ENCODE measurements around the gene TRPM4.

DNA sequence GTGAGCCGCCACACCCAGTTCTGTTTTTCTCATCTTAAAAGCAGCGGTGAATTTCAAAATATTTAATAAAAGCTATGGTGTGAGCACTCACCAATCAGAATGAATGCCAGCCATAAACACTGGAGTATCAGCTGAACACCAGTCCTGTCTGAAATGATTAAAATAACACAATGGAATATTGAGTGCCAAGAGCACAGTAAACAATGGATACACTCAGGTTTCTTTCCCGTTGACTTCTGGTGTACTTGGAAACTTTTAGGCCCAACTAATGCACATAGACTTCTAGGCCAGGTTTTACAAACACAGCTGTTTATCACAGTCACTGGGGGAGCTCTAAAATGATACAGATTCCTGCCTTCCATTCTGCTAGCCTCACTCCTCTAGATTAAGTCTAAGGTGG, 99.1 kb downstream of the TRPM4 start:
- TF ChIP-seq, protein P1, sequence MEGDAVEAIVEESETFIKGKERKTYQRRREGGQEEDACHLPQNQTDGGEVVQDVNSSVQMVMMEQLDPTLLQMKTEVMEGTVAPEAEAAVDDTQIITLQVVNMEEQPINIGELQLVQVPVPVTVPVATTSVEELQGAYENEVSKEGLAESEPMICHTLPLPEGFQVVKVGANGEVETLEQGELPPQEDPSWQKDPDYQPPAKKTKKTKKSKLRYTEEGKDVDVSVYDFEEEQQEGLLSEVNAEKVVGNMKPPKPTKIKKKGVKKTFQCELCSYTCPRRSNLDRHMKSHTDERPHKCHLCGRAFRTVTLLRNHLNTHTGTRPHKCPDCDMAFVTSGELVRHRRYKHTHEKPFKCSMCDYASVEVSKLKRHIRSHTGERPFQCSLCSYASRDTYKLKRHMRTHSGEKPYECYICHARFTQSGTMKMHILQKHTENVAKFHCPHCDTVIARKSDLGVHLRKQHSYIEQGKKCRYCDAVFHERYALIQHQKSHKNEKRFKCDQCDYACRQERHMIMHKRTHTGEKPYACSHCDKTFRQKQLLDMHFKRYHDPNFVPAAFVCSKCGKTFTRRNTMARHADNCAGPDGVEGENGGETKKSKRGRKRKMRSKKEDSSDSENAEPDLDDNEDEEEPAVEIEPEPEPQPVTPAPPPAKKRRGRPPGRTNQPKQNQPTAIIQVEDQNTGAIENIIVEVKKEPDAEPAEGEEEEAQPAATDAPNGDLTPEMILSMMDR (IDR thresholded peaks at IDR 0.05; ENCODE audit: low read depth, low read length), result no peak
- no peak for TF ChIP-seq EZH2phosphoT487 (IDR thresholded peaks at IDR 0.05; ENCODE audit: low read depth)

Data from OCI-LY3 (cell line).